ENCODE data around the gene BBOX1. TPM values are rescaled to one million over a fixed set of nuclear protein-coding genes. Genes with fewer than 3 reads are reported as not detected.
A peak's percentile ranks its signal among the peaks of the same experiment; 100 is the strongest.

Gene BBOX1
- total RNA-seq, 4 donors from 2014 or later: not detected

DNA sequence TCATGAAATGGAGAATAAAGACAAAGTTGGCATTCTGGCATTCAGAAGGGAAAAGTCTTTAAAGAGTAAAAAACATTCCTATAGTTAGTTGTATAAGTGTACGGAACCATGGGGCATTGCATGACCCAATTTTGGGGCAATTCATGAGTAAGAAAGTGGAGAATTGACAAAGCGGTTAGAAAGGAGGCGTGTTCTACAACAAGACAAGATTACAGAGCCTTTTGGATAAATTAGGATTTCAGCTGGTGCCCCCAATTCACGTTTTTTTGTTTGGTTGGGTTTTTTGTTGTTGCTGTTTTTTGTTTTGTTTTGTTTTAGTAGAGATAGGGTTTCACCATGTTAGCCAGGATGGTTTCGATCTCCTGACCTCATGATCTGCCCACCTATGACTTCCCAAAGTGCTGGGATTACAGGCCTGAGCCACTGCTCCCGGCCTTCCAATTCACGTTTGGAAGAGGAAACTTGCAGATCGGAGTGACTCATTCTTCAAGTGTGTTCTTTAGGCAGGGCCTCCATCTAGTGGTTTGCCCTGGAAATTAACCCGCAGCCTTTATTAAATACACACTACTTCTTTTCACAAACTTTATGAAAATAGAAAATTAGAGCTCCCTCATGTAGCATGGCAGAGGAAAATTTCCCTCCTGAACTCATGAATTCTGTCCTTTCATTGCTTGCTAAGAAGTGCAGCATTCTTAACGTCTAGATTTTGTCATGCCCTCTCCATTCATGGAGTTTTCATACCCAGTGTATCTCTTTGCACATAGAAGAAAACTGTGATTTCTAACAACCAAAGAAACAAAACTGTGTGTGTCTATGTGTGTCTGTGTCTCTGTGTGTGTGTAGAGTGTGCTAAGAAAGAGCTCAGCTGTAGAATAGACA is 118.1 kb downstream of the BBOX1 start:
- no peaks in the 10 kb centered on the region for H3K4me1 ChIP-seq
- H3K4me3 ChIP-seq: no peak overlapping the region
- H3K9me3 ChIP-seq: no peaks in the 10 kb centered on the region
- TF ChIP-seq, protein P1, sequence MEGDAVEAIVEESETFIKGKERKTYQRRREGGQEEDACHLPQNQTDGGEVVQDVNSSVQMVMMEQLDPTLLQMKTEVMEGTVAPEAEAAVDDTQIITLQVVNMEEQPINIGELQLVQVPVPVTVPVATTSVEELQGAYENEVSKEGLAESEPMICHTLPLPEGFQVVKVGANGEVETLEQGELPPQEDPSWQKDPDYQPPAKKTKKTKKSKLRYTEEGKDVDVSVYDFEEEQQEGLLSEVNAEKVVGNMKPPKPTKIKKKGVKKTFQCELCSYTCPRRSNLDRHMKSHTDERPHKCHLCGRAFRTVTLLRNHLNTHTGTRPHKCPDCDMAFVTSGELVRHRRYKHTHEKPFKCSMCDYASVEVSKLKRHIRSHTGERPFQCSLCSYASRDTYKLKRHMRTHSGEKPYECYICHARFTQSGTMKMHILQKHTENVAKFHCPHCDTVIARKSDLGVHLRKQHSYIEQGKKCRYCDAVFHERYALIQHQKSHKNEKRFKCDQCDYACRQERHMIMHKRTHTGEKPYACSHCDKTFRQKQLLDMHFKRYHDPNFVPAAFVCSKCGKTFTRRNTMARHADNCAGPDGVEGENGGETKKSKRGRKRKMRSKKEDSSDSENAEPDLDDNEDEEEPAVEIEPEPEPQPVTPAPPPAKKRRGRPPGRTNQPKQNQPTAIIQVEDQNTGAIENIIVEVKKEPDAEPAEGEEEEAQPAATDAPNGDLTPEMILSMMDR (IDR thresholded peaks at IDR 0.05): peak in 5 of 6 experiments; percentile 42 to 93 (median 88)
- no peak for TF ChIP-seq POLR2A (IDR thresholded peaks at IDR 0.05)
- H3K36me3 ChIP-seq: no peaks in the 10 kb centered on the region
- DNase-seq: peak in 1 of 3 donors; percentile 72
- no peak overlapping the region for H3K27ac ChIP-seq
- peaks cover 0 to 5% of the 10 kb centered on the region in 2 donors for H3K27me3 ChIP-seq

DNA sequence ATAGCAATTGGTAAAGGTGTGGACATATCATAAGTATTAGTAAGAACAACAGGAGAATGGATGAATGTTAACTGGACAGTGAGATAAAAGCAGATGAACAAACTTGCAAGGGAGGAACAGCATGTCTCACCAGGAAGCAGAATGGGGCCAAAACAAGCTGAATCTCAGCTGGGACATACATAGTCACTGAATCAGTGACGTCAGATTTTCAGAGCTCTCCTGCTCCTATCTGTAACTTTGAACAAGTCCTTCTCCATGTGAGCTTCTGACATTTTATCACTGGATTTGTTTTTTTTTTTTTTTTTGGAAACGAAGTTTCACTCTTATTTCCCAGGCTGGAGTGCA is 118.7 kb downstream of the BBOX1 start:
- no peak overlapping the region for H3K4me3 ChIP-seq
- TF ChIP-seq POLR2A (IDR thresholded peaks at IDR 0.05): no peak
- TF ChIP-seq, protein P1 (IDR thresholded peaks at IDR 0.05): no peak
- H3K36me3 ChIP-seq: no peaks in the 10 kb centered on the region
- no peak for DNase-seq
- H3K27ac ChIP-seq: no peak overlapping the region
- peaks cover 0 to 5% of the 10 kb centered on the region in 2 donors for H3K27me3 ChIP-seq
- H3K9me3 ChIP-seq: no peaks in the 10 kb centered on the region
- H3K4me1 ChIP-seq: no peaks in the 10 kb centered on the region

DNA sequence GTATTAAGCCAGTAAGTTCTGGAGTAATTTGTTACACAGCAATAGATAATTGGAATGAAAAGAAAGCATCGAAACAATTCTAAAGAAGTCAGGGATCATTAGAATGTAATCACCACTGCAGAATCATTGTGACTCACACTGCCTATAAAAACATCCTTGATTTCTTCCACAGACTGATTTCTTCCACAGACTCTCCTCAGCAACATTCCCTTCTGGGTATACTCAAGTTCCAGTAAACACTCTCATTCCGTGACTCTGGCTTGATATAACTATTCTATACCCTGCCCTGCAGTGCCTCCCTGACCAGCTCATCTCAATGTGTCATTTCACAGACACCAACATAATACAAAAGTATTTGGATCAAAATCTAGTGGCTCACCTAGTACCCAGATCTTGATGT is 120.5 kb downstream of the BBOX1 start:
- H3K27ac ChIP-seq: no peak overlapping the region
- H3K27me3 ChIP-seq: peaks cover 0 to 5% of the 10 kb centered on the region in 2 donors
- H3K36me3 ChIP-seq: no peaks in the 10 kb centered on the region
- DNase-seq: no peak
- no peak overlapping the region for H3K4me3 ChIP-seq
- H3K9me3 ChIP-seq: no peaks in the 10 kb centered on the region
- TF ChIP-seq, protein P1 (IDR thresholded peaks at IDR 0.05): no peak
- no peak for TF ChIP-seq POLR2A (IDR thresholded peaks at IDR 0.05)
- no peaks in the 10 kb centered on the region for H3K4me1 ChIP-seq

DNA sequence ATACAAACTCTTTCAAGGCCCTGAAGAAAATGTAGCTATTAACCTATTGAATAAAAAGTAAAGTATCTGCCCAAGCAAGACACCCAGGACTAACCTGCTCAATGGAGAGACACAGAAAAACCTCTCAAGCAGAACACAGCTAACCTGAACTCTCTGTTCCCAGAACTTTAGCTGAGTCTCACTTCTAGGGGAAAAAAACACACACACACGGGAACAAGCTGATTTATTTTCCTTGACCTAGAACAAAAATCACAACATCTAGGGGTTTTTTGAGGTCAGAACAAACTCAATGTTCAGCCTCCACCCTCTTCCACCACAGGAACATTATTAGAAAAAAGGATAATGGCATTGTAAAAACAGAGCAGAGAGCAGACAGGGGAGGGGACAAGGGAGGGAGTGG is 121.6 kb downstream of the BBOX1 start:
- H3K36me3 ChIP-seq: no peaks in the 10 kb centered on the region
- peaks cover 0 to 5% of the 10 kb centered on the region in 2 donors for H3K27me3 ChIP-seq
- no peaks in the 10 kb centered on the region for H3K9me3 ChIP-seq
- no peaks in the 10 kb centered on the region for H3K4me1 ChIP-seq
- no peak overlapping the region for H3K4me3 ChIP-seq
- TF ChIP-seq, protein P1 (IDR thresholded peaks at IDR 0.05): no peak
- TF ChIP-seq POLR2A (IDR thresholded peaks at IDR 0.05): no peak
- no peak overlapping the region for H3K27ac ChIP-seq
- no peak for DNase-seq

DNA sequence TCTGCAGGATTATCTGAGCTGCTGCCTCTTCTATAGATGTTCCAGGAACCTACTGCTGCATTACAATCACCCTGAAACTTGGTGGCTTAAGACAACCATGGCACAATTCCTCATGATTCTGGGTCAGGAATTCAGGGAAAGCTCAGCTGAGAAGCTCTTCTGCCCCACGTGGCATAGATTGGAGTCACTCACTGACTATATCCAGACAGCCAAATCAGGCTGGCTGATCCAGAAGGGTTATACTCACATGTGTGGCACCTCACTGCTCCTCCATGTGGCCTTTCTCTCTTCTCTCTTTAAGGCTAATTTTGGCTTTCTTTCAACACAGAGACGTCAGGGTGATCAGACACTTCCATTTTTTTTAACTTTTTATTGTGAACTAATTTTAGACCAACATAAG is 125.5 kb downstream of the BBOX1 start:
- Histone ChIP-seq H3K27ac (no peak overlapping the region), H3K36me3 (no peaks in the 10 kb centered on the region), H3K4me3 (no peak overlapping the region), H3K4me1 (no peaks in the 10 kb centered on the region), H3K9me3 (no peaks in the 10 kb centered on the region), H3K27me3 (peaks cover 0 to 5% of the 10 kb centered on the region in 2 donors)
- no peak for DNase-seq
- no peak for TF ChIP-seq POLR2A (IDR thresholded peaks at IDR 0.05)
- TF ChIP-seq, protein P1 (IDR thresholded peaks at IDR 0.05): no peak
